ENCODE data around the gene GFAP.

Gene GFAP

DNA sequence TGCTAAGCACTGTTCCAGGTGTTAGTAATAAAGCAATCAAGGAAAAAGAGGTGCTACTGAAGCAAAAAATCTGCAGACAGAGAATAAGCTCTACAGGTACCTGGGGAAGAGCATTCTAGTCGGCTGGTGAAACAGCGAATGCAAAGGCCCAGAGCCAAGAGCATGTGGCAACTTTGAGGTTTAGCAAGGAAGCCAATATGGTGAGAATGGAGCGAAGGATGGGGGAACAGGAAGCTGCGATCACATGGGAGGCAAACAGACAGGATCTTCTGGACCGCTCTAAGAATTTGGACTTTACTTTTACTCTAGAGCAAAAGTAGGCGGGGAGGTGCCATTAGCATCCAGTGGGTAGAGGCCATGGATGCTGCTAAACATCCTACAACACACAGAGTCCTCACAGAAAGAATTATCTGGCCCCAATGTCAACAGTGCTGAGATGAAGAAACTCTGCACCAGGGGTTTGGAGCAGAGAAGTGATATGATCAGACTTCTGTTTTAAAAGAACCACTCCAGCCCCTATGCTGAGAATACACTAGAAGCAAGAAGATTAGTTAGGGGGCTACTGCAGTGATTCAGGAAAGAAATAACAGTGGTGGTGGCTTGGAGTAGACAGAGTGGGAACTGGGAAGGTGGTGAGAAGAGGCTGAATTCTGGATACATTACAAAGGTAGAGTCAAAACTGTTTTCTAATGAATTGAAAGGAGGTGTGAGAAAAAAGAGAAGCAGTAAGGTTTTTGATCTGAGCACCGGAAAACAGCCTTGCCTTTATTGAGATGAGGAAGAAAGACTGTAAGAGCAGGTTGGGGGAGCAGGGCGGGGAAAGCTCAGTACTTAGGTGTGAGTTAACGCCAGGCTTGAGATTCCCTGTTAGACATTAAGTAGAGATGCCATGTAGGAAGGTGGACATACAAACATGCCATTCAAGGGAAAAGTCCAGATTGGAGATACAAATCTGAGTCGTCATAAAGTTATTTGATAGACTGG, 27.0 kb downstream of the GFAP start:
- no peak overlapping the region for H4K91ac ChIP-seq (ENCODE audit: low read depth, low read length, poor library complexity)
- H2BK12ac ChIP-seq (ENCODE audit: low read length) = no peak overlapping the region
- no peak overlapping the region for H3K9ac ChIP-seq (ENCODE audit: low read depth, low read length, poor library complexity)
- DNase-seq (ENCODE audit: low spot score) = no peak
- no peak overlapping the region for H3K4me3 ChIP-seq (ENCODE audit: low read length in 2 of 2)
- no peak overlapping the region for H3K4ac ChIP-seq (ENCODE audit: low read length)
- H4K8ac ChIP-seq (ENCODE audit: low read depth, low read length) = no peak overlapping the region
- H3K18ac ChIP-seq (ENCODE audit: low read length) = no peak overlapping the region
- no CpG with 5 or more reads among the region's 10 CpGs for WGBS, 2 donors (ENCODE audit: extremely low coverage in 2 of 2, insufficient read length in 2 of 2, insufficient replicate concordance in 1 of 2)
- no peak overlapping the region for H2BK120ac ChIP-seq (ENCODE audit: low read depth, low read length)
- no peak overlapping the region for H3K4me2 ChIP-seq (ENCODE audit: insufficient read depth, low read length, poor library complexity, severe bottlenecking)
- peaks cover 27 to 89% of the 10 kb centered on the region in 2 donors for H3K36me3 ChIP-seq (replicated peaks in 1 of 2; ENCODE audit: control insufficient read depth in 2 of 2, insufficient read depth in 2 of 2, low read length in 2 of 2)
- H3K27ac ChIP-seq (replicated peaks; ENCODE audit: low read length) = no peak overlapping the region
- H3K14ac ChIP-seq (ENCODE audit: low read length) = no peak overlapping the region
- no peak overlapping the region for H2BK15ac ChIP-seq (ENCODE audit: low read length)
- no peak overlapping the region for H2AK5ac ChIP-seq (ENCODE audit: low read depth, low read length)
- H3K79me1 ChIP-seq (ENCODE audit: low read depth, low read length) = no peaks in the 10 kb centered on the region
- no peak overlapping the region for H2BK5ac ChIP-seq (ENCODE audit: low read length)
- no peak overlapping the region for H3K23ac ChIP-seq (ENCODE audit: low read depth, low read length, poor library complexity)
- no peaks in the 10 kb centered on the region for H3K27me3 ChIP-seq (ENCODE audit: control insufficient read depth in 3 of 3, insufficient read depth in 3 of 3, low read depth in 1 of 3, low read length in 3 of 3)
- no peak overlapping the region for H2AFZ ChIP-seq (ENCODE audit: low read length)
- H3K4me1 ChIP-seq (ENCODE audit: control insufficient read depth in 2 of 2, insufficient read depth in 1 of 2, low read depth in 1 of 2, low read length in 2 of 2) = no peaks in the 10 kb centered on the region
- no peaks in the 10 kb centered on the region for H3K9me3 ChIP-seq (replicated peaks in 1 of 2; ENCODE audit: control insufficient read depth in 2 of 2, insufficient read depth in 1 of 2, low read depth in 1 of 2, low read length in 2 of 2)

DNA sequence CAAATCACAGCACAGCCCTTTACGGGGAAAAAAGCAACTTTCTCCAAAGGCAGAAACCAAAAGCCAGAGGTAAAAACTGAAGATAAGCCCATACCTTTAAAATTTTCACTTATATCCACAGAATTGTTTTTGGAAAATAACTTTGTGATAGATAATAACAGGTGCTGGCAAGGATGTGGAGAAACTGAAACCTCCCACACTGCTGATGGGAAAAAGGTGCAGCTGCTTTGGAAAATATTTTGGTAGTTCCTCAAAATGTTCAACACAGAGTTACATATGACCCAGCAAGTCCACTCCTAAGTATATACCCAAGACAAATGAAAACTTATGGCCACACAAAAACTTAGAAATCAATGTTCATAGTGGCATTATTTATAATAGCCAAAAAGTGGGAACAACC, 28.3 kb downstream of the GFAP start:
- Histone ChIP-seq H2AK5ac (ENCODE audit: low read depth, low read length) (no peak overlapping the region), H4K8ac (ENCODE audit: low read depth, low read length) (no peak overlapping the region), H3K36me3 (replicated peaks in 1 of 2; ENCODE audit: control insufficient read depth in 2 of 2, insufficient read depth in 2 of 2, low read length in 2 of 2) (peaks cover 30 to 89% of the 10 kb centered on the region in 2 donors), H3K14ac (ENCODE audit: low read length) (no peak overlapping the region), H3K9ac (ENCODE audit: low read depth, low read length, poor library complexity) (no peak overlapping the region), H3K27ac (replicated peaks; ENCODE audit: low read length) (no peak overlapping the region), H4K91ac (ENCODE audit: low read depth, low read length, poor library complexity) (no peak overlapping the region), H2BK12ac (ENCODE audit: low read length) (no peak overlapping the region), H2BK5ac (ENCODE audit: low read length) (no peak overlapping the region), H3K79me1 (ENCODE audit: low read depth, low read length) (no peaks in the 10 kb centered on the region), H3K18ac (ENCODE audit: low read length) (no peak overlapping the region), H3K23ac (ENCODE audit: low read depth, low read length, poor library complexity) (no peak overlapping the region), H3K4ac (ENCODE audit: low read length) (no peak overlapping the region), H3K27me3 (ENCODE audit: control insufficient read depth in 3 of 3, insufficient read depth in 3 of 3, low read depth in 1 of 3, low read length in 3 of 3) (no peaks in the 10 kb centered on the region), H3K4me2 (ENCODE audit: insufficient read depth, low read length, poor library complexity, severe bottlenecking) (no peak overlapping the region), H2BK120ac (ENCODE audit: low read depth, low read length) (no peak overlapping the region), H2BK15ac (ENCODE audit: low read length) (no peak overlapping the region), H2AFZ (ENCODE audit: low read length) (no peak overlapping the region), H3K4me1 (ENCODE audit: control insufficient read depth in 2 of 2, insufficient read depth in 1 of 2, low read depth in 1 of 2, low read length in 2 of 2) (no peaks in the 10 kb centered on the region), H3K4me3 (ENCODE audit: low read length in 2 of 2) (no peak overlapping the region), H3K9me3 (replicated peaks in 1 of 2; ENCODE audit: control insufficient read depth in 2 of 2, insufficient read depth in 1 of 2, low read depth in 1 of 2, low read length in 2 of 2) (no peaks in the 10 kb centered on the region)
- DNase-seq (ENCODE audit: low spot score) = no peak
- WGBS, 2 donors (ENCODE audit: extremely low coverage in 2 of 2, insufficient read length in 2 of 2, insufficient replicate concordance in 1 of 2) = no CpG with 5 or more reads among the region's 1 CpG

DNA sequence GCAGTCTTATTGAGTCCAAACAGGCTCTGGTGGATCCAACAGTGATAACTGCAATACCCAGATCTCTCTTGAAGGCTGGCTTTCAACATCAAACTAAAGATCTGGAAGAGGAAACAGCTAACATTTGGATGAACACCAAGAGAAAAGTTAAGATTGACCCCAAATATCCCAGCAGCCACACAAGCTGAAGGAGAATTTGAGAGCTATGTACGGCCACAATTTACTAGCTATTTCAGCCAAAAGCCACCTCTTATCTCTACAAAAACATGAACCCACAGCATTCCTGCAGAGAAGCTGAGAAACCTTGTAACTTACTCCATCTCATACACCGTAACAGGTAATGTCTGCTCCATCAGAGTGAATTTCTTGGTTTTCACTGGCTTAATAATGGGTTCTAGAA, 30.4 kb downstream of the GFAP start:
- Histone ChIP-seq H3K79me1 (ENCODE audit: low read depth, low read length) (no peaks in the 10 kb centered on the region), H3K4me3 (ENCODE audit: low read length in 2 of 2) (no peak overlapping the region), H3K4me1 (ENCODE audit: control insufficient read depth in 2 of 2, insufficient read depth in 1 of 2, low read depth in 1 of 2, low read length in 2 of 2) (no peaks in the 10 kb centered on the region), H3K18ac (ENCODE audit: low read length) (no peak overlapping the region), H3K4ac (ENCODE audit: low read length) (no peak overlapping the region), H2BK120ac (ENCODE audit: low read depth, low read length) (no peak overlapping the region), H4K8ac (ENCODE audit: low read depth, low read length) (no peak overlapping the region), H3K23ac (ENCODE audit: low read depth, low read length, poor library complexity) (no peak overlapping the region), H3K36me3 (replicated peaks in 1 of 2; ENCODE audit: control insufficient read depth in 2 of 2, insufficient read depth in 2 of 2, low read length in 2 of 2) (peaks cover 38 to 95% of the 10 kb centered on the region in 2 donors), H3K4me2 (ENCODE audit: insufficient read depth, low read length, poor library complexity, severe bottlenecking) (no peak overlapping the region), H2BK15ac (ENCODE audit: low read length) (no peak overlapping the region), H2BK12ac (ENCODE audit: low read length) (no peak overlapping the region), H3K9ac (ENCODE audit: low read depth, low read length, poor library complexity) (no peak overlapping the region), H3K27me3 (ENCODE audit: control insufficient read depth in 3 of 3, insufficient read depth in 3 of 3, low read depth in 1 of 3, low read length in 3 of 3) (no peaks in the 10 kb centered on the region), H4K91ac (ENCODE audit: low read depth, low read length, poor library complexity) (no peak overlapping the region), H3K14ac (ENCODE audit: low read length) (no peak overlapping the region), H2AK5ac (ENCODE audit: low read depth, low read length) (no peak overlapping the region), H3K27ac (replicated peaks; ENCODE audit: low read length) (no peak overlapping the region), H3K9me3 (replicated peaks in 1 of 2; ENCODE audit: control insufficient read depth in 2 of 2, insufficient read depth in 1 of 2, low read depth in 1 of 2, low read length in 2 of 2) (no peaks in the 10 kb centered on the region), H2AFZ (ENCODE audit: low read length) (no peak overlapping the region), H2BK5ac (ENCODE audit: low read length) (no peak overlapping the region)
- no CpG with 5 or more reads among the region's 2 CpGs for WGBS, 2 donors (ENCODE audit: extremely low coverage in 2 of 2, insufficient read length in 2 of 2, insufficient replicate concordance in 1 of 2)
- no peak for DNase-seq (ENCODE audit: low spot score)

DNA sequence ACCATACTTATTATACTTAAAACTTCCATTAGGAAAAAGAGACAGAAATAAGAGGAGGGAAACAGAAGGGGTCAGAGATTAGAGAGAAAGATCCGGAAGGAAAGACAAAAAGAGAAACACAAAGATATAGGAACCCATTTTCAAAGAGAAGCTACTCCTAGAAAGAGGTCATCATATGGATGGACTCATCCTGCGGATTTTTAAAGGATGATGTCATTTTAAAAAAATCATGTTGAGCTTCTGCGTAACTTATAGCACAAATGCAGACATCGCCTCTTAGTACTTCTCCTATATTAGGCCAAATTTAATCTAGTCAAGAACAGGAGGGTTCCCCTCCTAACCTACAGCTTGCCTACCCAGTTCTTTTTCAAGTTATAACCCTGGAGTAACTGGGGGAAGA, 34.2 kb downstream of the GFAP start:
- WGBS, 2 donors (ENCODE audit: extremely low coverage in 2 of 2, insufficient read length in 2 of 2, insufficient replicate concordance in 1 of 2) = no CpG with 5 or more reads among the region's 4 CpGs

More for the DNA sequence above, 34.2 kb downstream of the GFAP start:
- H3K27ac ChIP-seq (replicated peaks; ENCODE audit: low read length) = no peak overlapping the region
- no peak overlapping the region for H2BK15ac ChIP-seq (ENCODE audit: low read length)
- no peaks in the 10 kb centered on the region for H3K27me3 ChIP-seq (ENCODE audit: control insufficient read depth in 3 of 3, insufficient read depth in 3 of 3, low read depth in 1 of 3, low read length in 3 of 3)
- H2BK5ac ChIP-seq (ENCODE audit: low read length) = no peak overlapping the region
- H3K36me3 ChIP-seq (replicated peaks in 1 of 2; ENCODE audit: control insufficient read depth in 2 of 2, insufficient read depth in 2 of 2, low read length in 2 of 2) = peaks cover 35 to 97% of the 10 kb centered on the region in 2 donors
- no peak overlapping the region for H2AK5ac ChIP-seq (ENCODE audit: low read depth, low read length)
- H4K8ac ChIP-seq (ENCODE audit: low read depth, low read length) = no peak overlapping the region
- no peak overlapping the region for H2AFZ ChIP-seq (ENCODE audit: low read length)
- no peak overlapping the region for H3K14ac ChIP-seq (ENCODE audit: low read length)
- no peak overlapping the region for H4K91ac ChIP-seq (ENCODE audit: low read depth, low read length, poor library complexity)
- no peaks in the 10 kb centered on the region for H3K4me1 ChIP-seq (ENCODE audit: control insufficient read depth in 2 of 2, insufficient read depth in 1 of 2, low read depth in 1 of 2, low read length in 2 of 2)
- no peak overlapping the region for H3K9ac ChIP-seq (ENCODE audit: low read depth, low read length, poor library complexity)
- no peak for DNase-seq (ENCODE audit: low spot score)
- H2BK120ac ChIP-seq (ENCODE audit: low read depth, low read length) = no peak overlapping the region
- H3K23ac ChIP-seq (ENCODE audit: low read depth, low read length, poor library complexity) = no peak overlapping the region
- no peak overlapping the region for H3K4me3 ChIP-seq (ENCODE audit: low read length in 2 of 2)
- no peak overlapping the region for H3K4me2 ChIP-seq (ENCODE audit: insufficient read depth, low read length, poor library complexity, severe bottlenecking)
- no peak overlapping the region for H3K18ac ChIP-seq (ENCODE audit: low read length)
- no peaks in the 10 kb centered on the region for H3K9me3 ChIP-seq (replicated peaks in 1 of 2; ENCODE audit: control insufficient read depth in 2 of 2, insufficient read depth in 1 of 2, low read depth in 1 of 2, low read length in 2 of 2)
- no peak overlapping the region for H2BK12ac ChIP-seq (ENCODE audit: low read length)
- no peak overlapping the region for H3K4ac ChIP-seq (ENCODE audit: low read length)
- H3K79me1 ChIP-seq (ENCODE audit: low read depth, low read length) = no peaks in the 10 kb centered on the region
